Endodermal cell (in vitro differentiated cells): Measurements from ENCODE around the gene NPEPL1. TPM values are rescaled to one million over a fixed set of nuclear protein-coding genes. Genes with fewer than 3 reads are reported as not detected.

Source experiments
- DNase-seq: peaks from one replicate; pipeline ENCODE4 v3.0.0-alpha.2; 2017
- H3K27ac ChIP-seq: 2 replicates; pipeline ENCODE4 v1.5.1; 2013; ENCODE audit warnings: mild to moderate bottlenecking, low read depth, low read length, moderate library complexity
- H3K27me3 ChIP-seq: 2 replicates; pipeline ENCODE4 v1.6.1; 2013; ENCODE audit warnings: mild to moderate bottlenecking, low read length, moderate library complexity; ENCODE audit not compliant: insufficient read depth, control insufficient read depth, poor library complexity, severe bottlenecking
- H3K36me3 ChIP-seq: 2 replicates; pipeline ENCODE4 v1.7.0; 2013; ENCODE audit warnings: mild to moderate bottlenecking, low read length, moderate library complexity; ENCODE audit not compliant: control insufficient read depth, insufficient read depth
- H3K4me1 ChIP-seq: one replicate; pipeline ENCODE4 v1.7.0; 2013; ENCODE audit warnings: low read length; ENCODE audit not compliant: control insufficient read depth, insufficient read depth
- H3K4me3 ChIP-seq: 2 replicates; pipeline ENCODE4 v1.5.1; 2013; ENCODE audit warnings: mild to moderate bottlenecking, low read length, moderate library complexity
- H3K9ac ChIP-seq: 2 replicates; pipeline ENCODE4 v1.6.1; 2013; ENCODE audit warnings: mild to moderate bottlenecking, low read length, moderate library complexity; ENCODE audit not compliant: poor library complexity, severe bottlenecking; ENCODE audit errors: extremely low read depth
- H3K9me3 ChIP-seq: 2 replicates; pipeline ENCODE4 v1.6.1; 2013; ENCODE audit warnings: mild to moderate bottlenecking, low read length, moderate library complexity; ENCODE audit not compliant: control insufficient read depth
- H3K27ac Mint-ChIP-seq: 2 replicates; pipeline ENCODE4 v1.8.0; 2020; ENCODE audit warnings: mixed read lengths
- H3K27me3 Mint-ChIP-seq: 2 replicates; pipeline ENCODE4 v1.8.0; 2021; ENCODE audit warnings: mild to moderate bottlenecking, mixed read lengths; ENCODE audit not compliant: insufficient read depth
- H3K36me3 Mint-ChIP-seq: 2 replicates; pipeline ENCODE4 v1.8.0; 2020; ENCODE audit warnings: low read depth, mixed read lengths
- H3K4me1 Mint-ChIP-seq: 2 replicates; pipeline ENCODE4 v1.8.0; 2020; ENCODE audit warnings: mixed read lengths
- H3K4me3 Mint-ChIP-seq: 2 replicates; pipeline ENCODE4 v1.8.0; 2020; ENCODE audit warnings: mild to moderate bottlenecking, moderate library complexity, mixed read lengths
- H3K9me3 Mint-ChIP-seq: 2 replicates; pipeline ENCODE4 v1.8.0; 2020; ENCODE audit warnings: mild to moderate bottlenecking, mixed read lengths
- WGBS, 2 experiments: methylation state at CpG; one replicate each; pipeline versions ENCODE4 v1.1.5 to v1.1.7; 2013; ENCODE audit warnings: missing lambda C conversion rate in 2 of 2, mixed read lengths in 1 of 2; ENCODE audit not compliant: insufficient coverage in 1 of 2, insufficient read length in 1 of 2; 5-methylcytosine and 5-hydroxymethylcytosine counted together
- total RNA-seq, 2 donors: library from RNA; stranded (reverse); fragmentation: NEBNext Ultra II Directional in 1 of 2; extraction: Animal tissue kit (Norgen Biotek cat#: 25700) in 1 of 2; gene quantifications; 2 replicates in 1 of 2; 3 replicates in 1 of 2; pipeline ENCODE4 v1.2.1, GENCODE V29; 2021
- TF ChIP-seq, protein P1 (sequence below): fragments of 200-600 bp; sonication (generic); conservative IDR thresholded peaks from 2 replicates; pipeline ENCODE4 v1.5.0; 2021; ENCODE audit warnings: antibody characterized with exemption, mild to moderate bottlenecking

NPEPL1 gene
- total RNA-seq, 2 donors from 2014 or later, result 52.9 to 72.8 TPM

DNA sequence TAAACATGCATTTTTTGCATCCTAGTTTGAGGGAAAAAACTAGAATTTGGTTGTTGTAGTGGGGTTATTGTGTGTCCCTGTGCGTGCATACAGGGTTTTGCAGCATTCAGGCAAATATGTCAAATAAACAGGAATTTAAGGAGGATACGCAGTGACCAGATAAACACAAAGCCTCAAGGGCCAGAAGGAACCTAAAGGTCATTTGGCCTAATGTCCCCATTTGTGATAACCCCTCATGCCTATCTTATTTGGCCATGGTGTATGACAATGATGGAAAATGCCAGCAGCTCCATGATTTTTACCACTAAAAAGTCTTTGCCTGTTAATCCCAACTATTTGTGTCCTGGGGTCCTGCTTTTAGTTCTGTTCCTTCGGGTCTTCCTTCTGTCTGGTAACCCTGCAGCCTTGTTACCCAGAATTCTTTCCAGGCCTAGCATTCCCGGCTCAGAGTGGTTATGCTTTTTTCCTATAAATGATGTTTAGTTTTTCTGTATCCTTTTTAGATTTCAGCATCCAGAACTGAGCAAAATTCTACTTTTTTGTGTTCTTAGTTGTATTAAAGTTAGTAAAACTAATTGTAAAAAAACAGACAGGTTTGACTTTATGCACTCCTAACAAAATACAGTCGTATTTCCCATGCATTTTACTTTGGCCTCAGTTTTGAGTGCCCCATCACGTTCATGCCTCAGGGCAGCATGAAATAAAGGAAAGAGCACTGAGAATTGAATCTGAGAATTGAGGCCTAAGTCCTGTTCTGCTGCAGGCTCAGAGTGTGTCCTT is 37.1 kb upstream of the NPEPL1 start:
- H3K9me3 ChIP-seq, result no peaks in the 10 kb centered on the region
- Mint-ChIP-seq H3K27ac (no peak overlapping the region), H3K9me3 (no peaks in the 10 kb centered on the region), H3K4me1 (peaks cover 51% of the 10 kb centered on the region), H3K4me3 (peak overlapping the region; percentile 19), H3K36me3 (peaks cover 6% of the 10 kb centered on the region), H3K27me3 (no peaks in the 10 kb centered on the region)
- H3K36me3 ChIP-seq, result peaks cover 7% of the 10 kb centered on the region
- no peak for DNase-seq
- TF ChIP-seq, protein P1, sequence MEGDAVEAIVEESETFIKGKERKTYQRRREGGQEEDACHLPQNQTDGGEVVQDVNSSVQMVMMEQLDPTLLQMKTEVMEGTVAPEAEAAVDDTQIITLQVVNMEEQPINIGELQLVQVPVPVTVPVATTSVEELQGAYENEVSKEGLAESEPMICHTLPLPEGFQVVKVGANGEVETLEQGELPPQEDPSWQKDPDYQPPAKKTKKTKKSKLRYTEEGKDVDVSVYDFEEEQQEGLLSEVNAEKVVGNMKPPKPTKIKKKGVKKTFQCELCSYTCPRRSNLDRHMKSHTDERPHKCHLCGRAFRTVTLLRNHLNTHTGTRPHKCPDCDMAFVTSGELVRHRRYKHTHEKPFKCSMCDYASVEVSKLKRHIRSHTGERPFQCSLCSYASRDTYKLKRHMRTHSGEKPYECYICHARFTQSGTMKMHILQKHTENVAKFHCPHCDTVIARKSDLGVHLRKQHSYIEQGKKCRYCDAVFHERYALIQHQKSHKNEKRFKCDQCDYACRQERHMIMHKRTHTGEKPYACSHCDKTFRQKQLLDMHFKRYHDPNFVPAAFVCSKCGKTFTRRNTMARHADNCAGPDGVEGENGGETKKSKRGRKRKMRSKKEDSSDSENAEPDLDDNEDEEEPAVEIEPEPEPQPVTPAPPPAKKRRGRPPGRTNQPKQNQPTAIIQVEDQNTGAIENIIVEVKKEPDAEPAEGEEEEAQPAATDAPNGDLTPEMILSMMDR, result no peak
- H3K4me3 ChIP-seq, result peak overlapping the region; percentile 97
- H3K27ac ChIP-seq, result no peak overlapping the region
- 75 to 78% methylated on average over 4 to 6 of the region's 6 CpGs for WGBS, 2 experiments
- peaks cover 10% of the 10 kb centered on the region for H3K4me1 ChIP-seq
- peak overlapping the region; percentile 4 for H3K9ac ChIP-seq
- no peaks in the 10 kb centered on the region for H3K27me3 ChIP-seq

DNA sequence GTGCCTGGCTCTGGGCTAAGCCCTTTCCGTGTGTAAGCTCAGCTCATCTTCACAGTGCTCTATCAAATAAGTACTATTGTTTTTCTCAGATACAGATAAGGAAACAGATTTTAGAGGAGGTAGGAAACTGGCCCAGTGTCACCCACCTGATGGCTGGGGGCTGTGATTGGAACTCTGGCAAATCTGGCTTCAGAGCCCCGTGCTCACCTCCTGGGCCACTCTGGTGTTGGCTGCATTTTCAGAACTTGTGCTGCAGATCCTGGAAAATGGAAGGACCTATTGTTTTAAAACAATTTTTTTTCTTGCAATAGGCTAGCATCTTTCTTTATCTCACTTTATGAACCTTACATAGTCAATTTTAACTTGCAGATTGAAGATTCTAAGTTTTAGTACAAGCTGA is 35.8 kb upstream of the NPEPL1 start:
- Mint-ChIP-seq H3K4me3 (peak overlapping the region; percentile 19), H3K27me3 (no peaks in the 10 kb centered on the region), H3K36me3 (peaks cover 14% of the 10 kb centered on the region), H3K27ac (no peak overlapping the region), H3K9me3 (no peaks in the 10 kb centered on the region), H3K4me1 (peaks cover 52% of the 10 kb centered on the region)
- Histone ChIP-seq H3K27ac (no peak overlapping the region), H3K9ac (no peak overlapping the region), H3K4me1 (peaks cover 10% of the 10 kb centered on the region), H3K9me3 (no peaks in the 10 kb centered on the region), H3K36me3 (peaks cover 21% of the 10 kb centered on the region), H3K4me3 (peak overlapping the region; percentile 97), H3K27me3 (no peaks in the 10 kb centered on the region)
- 17 to 38% methylated on average over 1 to 2 of the region's 2 CpGs for WGBS, 2 experiments
- TF ChIP-seq, protein P1, result no peak
- DNase-seq, result peak; percentile 50

DNA sequence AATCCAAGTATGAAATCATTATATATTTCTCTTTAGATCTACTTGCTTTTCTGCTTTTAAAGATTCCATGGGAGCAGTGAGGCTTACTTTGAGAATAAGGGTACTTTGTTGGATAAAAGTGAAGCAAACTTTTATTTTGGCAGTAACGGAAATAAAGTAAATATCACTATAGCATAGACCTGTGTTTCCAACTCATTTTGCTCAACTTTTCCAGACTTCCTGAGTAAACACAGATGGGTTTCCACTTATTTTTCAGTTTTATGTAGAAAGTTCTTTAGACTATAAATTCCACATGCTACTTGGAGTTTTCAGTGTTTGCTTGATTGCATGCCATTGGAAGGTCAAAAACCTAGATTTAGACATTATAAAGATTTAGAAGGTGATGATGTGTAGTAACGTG is 35.3 kb upstream of the NPEPL1 start:
- TF ChIP-seq, protein P1, result no peak
- Histone ChIP-seq H3K9me3 (no peaks in the 10 kb centered on the region), H3K27ac (no peak overlapping the region), H3K27me3 (no peaks in the 10 kb centered on the region), H3K4me1 (peaks cover 10% of the 10 kb centered on the region), H3K36me3 (peaks cover 24% of the 10 kb centered on the region), H3K9ac (no peak overlapping the region), H3K4me3 (peak overlapping the region; percentile 97)
- Mint-ChIP-seq H3K27ac (no peak overlapping the region), H3K27me3 (no peaks in the 10 kb centered on the region), H3K4me1 (peaks cover 55% of the 10 kb centered on the region), H3K9me3 (no peaks in the 10 kb centered on the region), H3K4me3 (peak overlapping the region; percentile 19), H3K36me3 (peaks cover 19% of the 10 kb centered on the region)
- DNase-seq, result no peak
- WGBS, 2 experiments, result 82 to 100% methylated on average over 1 to 2 of the region's 2 CpGs
